ENCODE measurements around the gene ZNF629.

- TF ChIP-seq POLR2A (IDR thresholded peaks at IDR 0.05; ENCODE audit: borderline replicate concordance, extremely low read depth, insufficient read depth, insufficient read length) (no peak), CTCF (IDR thresholded peaks at IDR 0.05 in 2 of 3, conservative IDR thresholded peaks at IDR 0.05 in 1 of 3; ENCODE audit: borderline replicate concordance in 1 of 3, insufficient read depth in 1 of 3, low read depth in 2 of 3, low read length in 2 of 3) (no peak), RAD21 (IDR thresholded peaks at IDR 0.05; ENCODE audit: low read depth) (no peak), EZH2phosphoT487 (IDR thresholded peaks at IDR 0.05; ENCODE audit: borderline replicate concordance) (no peak), CBX3 (IDR thresholded peaks at IDR 0.05; ENCODE audit: low read depth) (no peak), ATF3 (IDR thresholded peaks at IDR 0.05) (no peak)
These were observed 791 bp upstream of the ZNF629 start for GRCh38 chr16:30787613-30788378.
